WTC11 (cell line): ENCODE data around the gene LYRM4.

Experiments used
- ETV6 ChIP-seq: sonication (generic); formaldehyde crosslinking; IDR thresholded peaks from 2 replicates; pipeline ENCODE4 v1.8.1; 2022; ENCODE audit warnings: mild to moderate bottlenecking, missing genetic modification reagents
- TEAD1 ChIP-seq: sonication (generic); formaldehyde crosslinking; IDR thresholded peaks from 2 replicates; pipeline ENCODE4 v1.8.0; 2022; ENCODE audit warnings: mild to moderate bottlenecking, missing genetic modification reagents
- TF ChIP-seq, protein P1 (sequence below): fragments of 200-600 bp; IDR thresholded peaks from 2 replicates; pipeline ENCODE4 v1.8.0; 2022; ENCODE audit warnings: antibody characterized with exemption
- TF ChIP-seq, protein P2 (sequence below): sonication (generic); formaldehyde crosslinking; IDR thresholded peaks from 2 replicates; pipeline ENCODE4 v1.8.0; 2022; ENCODE audit warnings: mild to moderate bottlenecking, missing genetic modification reagents

DNA sequence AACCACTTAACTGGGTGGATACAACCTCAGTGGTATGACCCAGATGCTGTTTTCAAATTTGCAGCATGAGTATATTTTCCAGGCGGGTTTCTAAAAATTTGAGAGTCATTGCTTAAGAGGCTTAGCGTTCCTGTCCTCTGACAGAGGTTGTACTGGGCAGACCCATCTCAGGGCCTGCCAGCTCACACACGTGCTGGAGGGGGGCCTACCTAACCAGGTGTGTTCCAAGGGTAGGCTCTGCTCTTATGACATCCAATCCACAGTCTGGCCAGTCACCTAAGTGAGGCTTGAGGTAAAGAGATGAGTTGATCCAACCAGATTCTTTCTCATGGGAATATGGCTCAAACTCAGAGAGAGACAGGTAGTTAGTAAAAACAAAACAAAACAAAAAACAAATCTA lies 1.3 kb downstream of the LYRM4 start:
- TF ChIP-seq, protein P1, sequence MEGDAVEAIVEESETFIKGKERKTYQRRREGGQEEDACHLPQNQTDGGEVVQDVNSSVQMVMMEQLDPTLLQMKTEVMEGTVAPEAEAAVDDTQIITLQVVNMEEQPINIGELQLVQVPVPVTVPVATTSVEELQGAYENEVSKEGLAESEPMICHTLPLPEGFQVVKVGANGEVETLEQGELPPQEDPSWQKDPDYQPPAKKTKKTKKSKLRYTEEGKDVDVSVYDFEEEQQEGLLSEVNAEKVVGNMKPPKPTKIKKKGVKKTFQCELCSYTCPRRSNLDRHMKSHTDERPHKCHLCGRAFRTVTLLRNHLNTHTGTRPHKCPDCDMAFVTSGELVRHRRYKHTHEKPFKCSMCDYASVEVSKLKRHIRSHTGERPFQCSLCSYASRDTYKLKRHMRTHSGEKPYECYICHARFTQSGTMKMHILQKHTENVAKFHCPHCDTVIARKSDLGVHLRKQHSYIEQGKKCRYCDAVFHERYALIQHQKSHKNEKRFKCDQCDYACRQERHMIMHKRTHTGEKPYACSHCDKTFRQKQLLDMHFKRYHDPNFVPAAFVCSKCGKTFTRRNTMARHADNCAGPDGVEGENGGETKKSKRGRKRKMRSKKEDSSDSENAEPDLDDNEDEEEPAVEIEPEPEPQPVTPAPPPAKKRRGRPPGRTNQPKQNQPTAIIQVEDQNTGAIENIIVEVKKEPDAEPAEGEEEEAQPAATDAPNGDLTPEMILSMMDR: no peak
- TF ChIP-seq ETV6: no peak
- TF ChIP-seq TEAD1 (CRISPR knock-in tag): no peak
- TF ChIP-seq, protein P2, sequence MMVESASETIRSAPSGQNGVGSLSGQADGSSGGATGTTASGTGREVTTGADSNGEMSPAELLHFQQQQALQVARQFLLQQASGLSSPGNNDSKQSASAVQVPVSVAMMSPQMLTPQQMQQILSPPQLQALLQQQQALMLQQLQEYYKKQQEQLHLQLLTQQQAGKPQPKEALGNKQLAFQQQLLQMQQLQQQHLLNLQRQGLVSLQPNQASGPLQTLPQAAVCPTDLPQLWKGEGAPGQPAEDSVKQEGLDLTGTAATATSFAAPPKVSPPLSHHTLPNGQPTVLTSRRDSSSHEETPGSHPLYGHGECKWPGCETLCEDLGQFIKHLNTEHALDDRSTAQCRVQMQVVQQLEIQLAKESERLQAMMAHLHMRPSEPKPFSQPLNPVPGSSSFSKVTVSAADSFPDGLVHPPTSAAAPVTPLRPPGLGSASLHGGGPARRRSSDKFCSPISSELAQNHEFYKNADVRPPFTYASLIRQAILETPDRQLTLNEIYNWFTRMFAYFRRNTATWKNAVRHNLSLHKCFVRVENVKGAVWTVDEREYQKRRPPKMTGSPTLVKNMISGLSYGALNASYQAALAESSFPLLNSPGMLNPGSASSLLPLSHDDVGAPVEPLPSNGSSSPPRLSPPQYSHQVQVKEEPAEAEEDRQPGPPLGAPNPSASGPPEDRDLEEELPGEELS (CRISPR knock-in tag): no peak
